Measurements from ENCODE around the gene TTLL9.

Gene TTLL9

DNA sequence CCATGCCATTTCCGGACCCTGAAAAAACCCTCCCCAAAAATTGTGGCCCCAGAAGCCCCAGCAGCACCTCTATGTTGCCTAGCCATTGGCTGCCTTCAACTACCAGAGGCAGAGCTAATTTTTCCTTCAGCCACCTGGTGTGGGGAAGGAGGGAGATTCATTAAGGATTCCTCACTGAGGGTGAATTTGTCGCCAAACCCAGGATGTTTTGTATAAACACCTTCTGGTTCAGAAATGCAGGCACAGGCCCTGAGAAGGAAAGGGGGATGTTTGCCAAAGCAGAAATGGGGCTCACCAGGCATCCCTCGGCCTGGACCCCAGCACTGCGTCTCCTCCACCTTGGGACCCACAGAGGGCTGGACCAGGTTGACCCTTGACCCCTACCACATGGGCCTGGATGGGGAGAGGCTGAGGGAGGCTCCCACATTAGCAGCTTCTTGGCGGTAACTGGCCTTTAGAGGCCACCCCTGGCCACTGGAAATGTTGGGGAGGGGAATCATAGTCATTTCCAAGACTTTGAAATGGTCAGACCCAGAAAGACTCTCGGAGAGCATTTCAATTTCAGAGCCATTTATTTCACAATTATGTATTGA, 83.2 kb downstream of the TTLL9 start:
- no CpG with 5 or more reads among the region's 6 CpGs for WGBS (ENCODE audit: extremely low coverage, insufficient coverage, insufficient read length)
- Histone ChIP-seq H3K4ac (ENCODE audit: low read depth, low read length) (no peak overlapping the region), H2AFZ (ENCODE audit: insufficient read depth, low read length, poor library complexity) (no peak overlapping the region), H3K27ac (ENCODE audit: low read depth, low read length) (no peak overlapping the region), H3K18ac (ENCODE audit: low read length) (no peak overlapping the region), H3K23ac (ENCODE audit: low read length) (no peak overlapping the region), H3K4me2 (ENCODE audit: low read length) (no peak overlapping the region), H2BK5ac (ENCODE audit: low read depth, low read length, poor library complexity) (no peak overlapping the region), H4K91ac (ENCODE audit: low read depth, low read length) (no peak overlapping the region), H3K79me2 (ENCODE audit: control insufficient read depth, insufficient read depth, low read length, poor library complexity) (peaks cover 8% of the 10 kb centered on the region), H3K27me3 (ENCODE audit: insufficient read depth, low read length) (no peaks in the 10 kb centered on the region), H2AK5ac (ENCODE audit: low read length) (no peak overlapping the region), H2BK12ac (ENCODE audit: low read length) (no peak overlapping the region), H3K4me1 (ENCODE audit: control insufficient read depth in 1 of 2, insufficient read depth in 2 of 2, low read length in 2 of 2) (peaks cover 0 to 9% of the 10 kb centered on the region in 2 experiments), H3K4me3 (ENCODE audit: low read depth, low read length) (no peak overlapping the region), H2BK120ac (ENCODE audit: insufficient read depth, low read length, poor library complexity) (no peak overlapping the region), H3K9ac (ENCODE audit: low read length) (no peak overlapping the region), H3K36me3 (ENCODE audit: control insufficient read depth in 1 of 2, insufficient read depth in 2 of 2, low read length in 2 of 2) (peaks cover under 1 to 3% of the 10 kb centered on the region in 2 experiments), H3K9me3 (ENCODE audit: insufficient read depth, low read depth, low read length) (peaks cover 3% of the 10 kb centered on the region), H4K12ac (ENCODE audit: low read depth, low read length) (no peak overlapping the region), H3K14ac (ENCODE audit: low read length) (no peak overlapping the region), H4K8ac (ENCODE audit: low read depth, low read length) (no peak overlapping the region), H3K79me1 (ENCODE audit: low read length) (peaks cover 4% of the 10 kb centered on the region)
- no peak for DNase-seq

- H3K23ac ChIP-seq (ENCODE audit: low read length) = no peak overlapping the region
- no peak overlapping the region for H3K4ac ChIP-seq (ENCODE audit: low read depth, low read length)
- WGBS (ENCODE audit: extremely low coverage, insufficient coverage, insufficient read length) = no CpG with 5 or more reads among the region's 1 CpG
- H3K4me3 ChIP-seq (ENCODE audit: low read depth, low read length) = no peak overlapping the region
- no peak overlapping the region for H3K18ac ChIP-seq (ENCODE audit: low read length)
- H2BK120ac ChIP-seq (ENCODE audit: insufficient read depth, low read length, poor library complexity) = no peak overlapping the region
- no peak overlapping the region for H3K27ac ChIP-seq (ENCODE audit: low read depth, low read length)
- H3K79me1 ChIP-seq (ENCODE audit: low read length) = peaks cover 4% of the 10 kb centered on the region
- H4K12ac ChIP-seq (ENCODE audit: low read depth, low read length) = no peak overlapping the region
- H3K27me3 ChIP-seq (ENCODE audit: insufficient read depth, low read length) = no peaks in the 10 kb centered on the region
- no peak overlapping the region for H3K4me2 ChIP-seq (ENCODE audit: low read length)
- no peak overlapping the region for H2AK5ac ChIP-seq (ENCODE audit: low read length)
- no peak overlapping the region for H4K8ac ChIP-seq (ENCODE audit: low read depth, low read length)
- H3K36me3 ChIP-seq (ENCODE audit: control insufficient read depth in 1 of 2, insufficient read depth in 2 of 2, low read length in 2 of 2) = peaks cover 0 to 2% of the 10 kb centered on the region in 2 experiments
- DNase-seq = no peak
- no peak overlapping the region for H3K9ac ChIP-seq (ENCODE audit: low read length)
- H3K14ac ChIP-seq (ENCODE audit: low read length) = no peak overlapping the region
- peaks cover 8% of the 10 kb centered on the region for H3K79me2 ChIP-seq (ENCODE audit: control insufficient read depth, insufficient read depth, low read length, poor library complexity)
- no peak overlapping the region for H2AFZ ChIP-seq (ENCODE audit: insufficient read depth, low read length, poor library complexity)
- no peak overlapping the region for H2BK5ac ChIP-seq (ENCODE audit: low read depth, low read length, poor library complexity)
- peaks cover 0 to 9% of the 10 kb centered on the region in 2 experiments for H3K4me1 ChIP-seq (ENCODE audit: control insufficient read depth in 1 of 2, insufficient read depth in 2 of 2, low read length in 2 of 2)
- no peak overlapping the region for H4K91ac ChIP-seq (ENCODE audit: low read depth, low read length)
- peaks cover 3% of the 10 kb centered on the region for H3K9me3 ChIP-seq (ENCODE audit: insufficient read depth, low read depth, low read length)
- no peak overlapping the region for H2BK12ac ChIP-seq (ENCODE audit: low read length)
Measured at GRCh38 chr20:31954500-31954899, 84.1 kb downstream of the TTLL9 start.

DNA sequence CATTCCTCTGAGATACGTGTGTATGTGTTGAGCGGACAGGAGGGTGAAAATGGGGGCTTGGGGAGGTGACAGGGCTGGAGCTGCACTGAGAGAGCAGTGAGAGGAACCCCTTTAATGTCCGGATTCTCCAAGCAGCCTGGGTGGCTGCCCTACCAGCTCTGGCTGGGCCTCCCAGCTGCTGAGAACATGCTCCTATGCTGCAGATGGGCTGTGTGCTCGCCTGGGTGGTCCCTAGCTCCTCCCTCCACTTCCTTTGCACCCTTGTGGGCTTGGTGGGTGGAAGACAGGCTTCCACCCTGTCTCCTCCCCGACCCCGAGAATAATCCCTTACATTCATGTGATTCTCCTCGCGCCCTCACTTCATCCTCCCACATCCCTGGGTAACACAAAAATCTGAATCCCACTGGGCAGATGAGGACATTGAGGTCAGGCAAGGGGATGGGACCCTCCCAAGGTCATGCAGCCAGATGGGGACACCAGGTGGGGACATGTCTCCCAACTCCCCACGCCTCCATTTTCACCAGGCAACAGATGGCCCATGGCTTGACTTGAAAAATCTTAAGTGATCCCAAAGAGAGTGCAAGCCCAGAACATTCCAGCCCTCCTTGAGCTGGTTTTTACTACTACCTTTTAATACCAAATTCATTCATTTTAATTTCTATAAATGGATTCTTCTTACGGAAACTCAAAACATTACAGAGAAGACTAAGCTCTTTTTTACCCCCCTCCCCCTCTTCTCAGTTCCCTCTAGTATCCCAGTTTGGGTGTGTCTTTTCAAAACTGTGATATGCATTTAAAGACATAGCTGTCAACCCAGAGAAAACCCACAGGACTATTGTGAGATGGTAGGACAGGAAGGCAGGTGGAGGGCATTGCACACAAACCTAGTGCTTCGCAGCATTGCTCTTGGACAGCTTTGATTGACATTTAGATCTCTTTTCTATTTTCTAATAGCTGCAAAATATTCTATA, 86.4 kb downstream of the TTLL9 start:
- no peak overlapping the region for H3K9ac ChIP-seq (ENCODE audit: low read length)
- no peak overlapping the region for H2BK12ac ChIP-seq (ENCODE audit: low read length)
- H4K8ac ChIP-seq (ENCODE audit: low read depth, low read length) = no peak overlapping the region
- no peak overlapping the region for H4K12ac ChIP-seq (ENCODE audit: low read depth, low read length)
- H3K9me3 ChIP-seq (ENCODE audit: insufficient read depth, low read depth, low read length) = peaks cover 2% of the 10 kb centered on the region
- H4K91ac ChIP-seq (ENCODE audit: low read depth, low read length) = no peak overlapping the region
- H2AK5ac ChIP-seq (ENCODE audit: low read length) = no peak overlapping the region
- no peaks in the 10 kb centered on the region for H3K27me3 ChIP-seq (ENCODE audit: insufficient read depth, low read length)
- H2AFZ ChIP-seq (ENCODE audit: insufficient read depth, low read length, poor library complexity) = no peak overlapping the region
- H3K14ac ChIP-seq (ENCODE audit: low read length) = no peak overlapping the region
- no peak for DNase-seq
- no peaks in the 10 kb centered on the region for H3K4me1 ChIP-seq (ENCODE audit: control insufficient read depth in 1 of 2, insufficient read depth in 2 of 2, low read length in 2 of 2)
- H3K23ac ChIP-seq (ENCODE audit: low read length) = no peak overlapping the region
- H3K4me2 ChIP-seq (ENCODE audit: low read length) = no peak overlapping the region
- H3K79me1 ChIP-seq (ENCODE audit: low read length) = no peaks in the 10 kb centered on the region
- no peak overlapping the region for H2BK120ac ChIP-seq (ENCODE audit: insufficient read depth, low read length, poor library complexity)
- H3K36me3 ChIP-seq (ENCODE audit: control insufficient read depth in 1 of 2, insufficient read depth in 2 of 2, low read length in 2 of 2) = no peaks in the 10 kb centered on the region
- no peak overlapping the region for H2BK5ac ChIP-seq (ENCODE audit: low read depth, low read length, poor library complexity)
- H3K27ac ChIP-seq (ENCODE audit: low read depth, low read length) = no peak overlapping the region
- H3K79me2 ChIP-seq (ENCODE audit: control insufficient read depth, insufficient read depth, low read length, poor library complexity) = no peaks in the 10 kb centered on the region
- WGBS (ENCODE audit: extremely low coverage, insufficient coverage, insufficient read length) = 100% methylated on average over 4 of the region's 11 CpGs
- H3K18ac ChIP-seq (ENCODE audit: low read length) = no peak overlapping the region
- no peak overlapping the region for H3K4ac ChIP-seq (ENCODE audit: low read depth, low read length)
- H3K4me3 ChIP-seq (ENCODE audit: low read depth, low read length) = no peak overlapping the region

DNA sequence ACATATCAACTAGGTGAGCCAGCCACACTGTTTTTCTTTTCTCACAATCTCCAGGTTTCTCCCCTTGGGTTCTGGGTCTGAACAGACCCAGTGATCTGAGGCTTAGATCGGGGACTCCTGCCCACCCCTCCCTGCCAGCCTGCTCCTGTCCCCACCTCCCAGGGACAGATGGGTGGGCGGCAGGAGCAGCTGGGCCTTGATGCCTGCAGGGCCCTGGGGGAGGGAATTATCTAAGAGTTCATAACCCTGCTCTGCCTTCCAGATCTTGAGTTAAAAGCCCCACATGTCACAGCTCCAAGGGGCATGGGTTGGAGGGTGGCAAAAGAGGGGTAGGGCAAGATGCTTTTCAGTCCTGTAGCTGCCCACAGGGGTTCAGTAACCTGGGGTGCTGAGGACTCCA, 92.3 kb downstream of the TTLL9 start:
- Histone ChIP-seq H4K12ac (ENCODE audit: low read depth, low read length) (no peak overlapping the region), H3K4me1 (ENCODE audit: control insufficient read depth in 1 of 2, insufficient read depth in 2 of 2, low read length in 2 of 2) (no peaks in the 10 kb centered on the region), H3K23ac (ENCODE audit: low read length) (no peak overlapping the region), H3K4me2 (ENCODE audit: low read length) (no peak overlapping the region), H3K4ac (ENCODE audit: low read depth, low read length) (no peak overlapping the region), H3K9me3 (ENCODE audit: insufficient read depth, low read depth, low read length) (no peaks in the 10 kb centered on the region), H2BK120ac (ENCODE audit: insufficient read depth, low read length, poor library complexity) (no peak overlapping the region), H3K79me2 (ENCODE audit: control insufficient read depth, insufficient read depth, low read length, poor library complexity) (no peaks in the 10 kb centered on the region), H2AK5ac (ENCODE audit: low read length) (no peak overlapping the region), H3K27me3 (ENCODE audit: insufficient read depth, low read length) (peaks cover 9% of the 10 kb centered on the region), H3K27ac (ENCODE audit: low read depth, low read length) (no peak overlapping the region), H3K79me1 (ENCODE audit: low read length) (no peaks in the 10 kb centered on the region), H2BK12ac (ENCODE audit: low read length) (no peak overlapping the region), H4K8ac (ENCODE audit: low read depth, low read length) (no peak overlapping the region), H2AFZ (ENCODE audit: insufficient read depth, low read length, poor library complexity) (no peak overlapping the region), H3K36me3 (ENCODE audit: control insufficient read depth in 1 of 2, insufficient read depth in 2 of 2, low read length in 2 of 2) (no peaks in the 10 kb centered on the region), H3K14ac (ENCODE audit: low read length) (no peak overlapping the region), H2BK5ac (ENCODE audit: low read depth, low read length, poor library complexity) (no peak overlapping the region), H3K4me3 (ENCODE audit: low read depth, low read length) (no peak overlapping the region), H3K18ac (ENCODE audit: low read length) (no peak overlapping the region), H3K9ac (ENCODE audit: low read length) (no peak overlapping the region), H4K91ac (ENCODE audit: low read depth, low read length) (no peak overlapping the region)
- no peak for DNase-seq
- no CpG with 5 or more reads among the region's 2 CpGs for WGBS (ENCODE audit: extremely low coverage, insufficient coverage, insufficient read length)
